HepG2 (cell line): ENCODE data around the gene ATG9A. TPM values are rescaled to one million over a fixed set of nuclear protein-coding genes. Genes with fewer than 3 reads are reported as not detected.

Experiments used
- BCL6 ChIP-seq: IDR thresholded peaks from 2 replicates; pipeline ENCODE4 v1.6.1; 2016; ENCODE audit warnings: missing genetic modification reagents, missing compliant biosample characterization
- BRF2 ChIP-seq: sonication (generic); formaldehyde crosslinking; IDR thresholded peaks from 2 replicates; pipeline ENCODE4 v1.8.1; 2022; ENCODE audit warnings: mild to moderate bottlenecking, missing genetic modification reagents
- FOXA1 ChIP-seq, 2 experiments: fragments of 450-650 bp in 1 of 2; sonication (generic) in 1 of 2; formaldehyde crosslinking in 1 of 2; IDR thresholded peaks; 2 replicates each; pipeline versions ENCODE4 v1.4.0 to v1.6.1; 2016 to 2020; ENCODE audit warnings: missing genetic modification reagents in 1 of 2
- HMG20A ChIP-seq: IDR thresholded peaks from 2 replicates; pipeline ENCODE4 v1.6.1; 2016; ENCODE audit warnings: borderline replicate concordance
- TEAD3 ChIP-seq: optimal IDR thresholded peaks from 2 replicates; pipeline ENCODE3; 2016; ENCODE audit warnings: borderline replicate concordance
- ZNF784 ChIP-seq: sonication (generic); formaldehyde crosslinking; IDR thresholded peaks from 2 replicates; pipeline ENCODE4 v1.5.1; 2020; ENCODE audit warnings: missing genetic modification reagents, mild to moderate bottlenecking, borderline replicate concordance
- polyA plus RNA-seq, 8 experiments: library from polyadenylated mRNA; depleted of rRNA in 3 of 8; stranded (reverse) in 7 of 8; unstranded in 1 of 8; fragments of >200 nt; fragmentation: Illumina TruSeq in 4 of 8; extraction: Trizol in 4 of 8; gene quantifications; 2 replicates each; pipeline versions ENCODE4 v1.2.1 to v1.2.3, GENCODE V29; 2011 to 2016; ENCODE audit warnings: low read depth in 4 of 8, missing spikeins in 1 of 8, mixed read lengths in 1 of 8; ENCODE audit not compliant: insufficient read depth in 1 of 8
- total RNA-seq, 5 experiments: library from RNA; depleted of rRNA; stranded (reverse); fragments of >200 nt; fragmentation: Illumina TruSeq; extraction: Trizol; gene quantifications; 2 replicates each; pipeline ENCODE4 v1.2.3, GENCODE V29; 2016; ENCODE audit warnings: low read depth in 1 of 5
- TF ChIP-seq, protein P1 (sequence below): IDR thresholded peaks from 2 replicates; pipeline ENCODE4 v1.6.1; 2016; ENCODE audit warnings: low read depth, missing genetic modification reagents, missing compliant biosample characterization
- TF ChIP-seq, protein P2 (sequence below): sonication (generic); formaldehyde crosslinking; IDR thresholded peaks from 2 replicates; pipeline ENCODE4 v1.8.0; 2022; ENCODE audit warnings: missing genetic modification reagents, low read depth, mild to moderate bottlenecking, borderline replicate concordance

Gene ATG9A
- total and polyA plus RNA-seq, 2 of the 13 experiments (the other 11 are each of a cell fraction or from before 2014, with no cell fraction given) = 35.0 to 131 TPM

GRCh38 chr2:219181531-219181930 lies 47.9 kb downstream of the ATG9A start (continued):
- TF ChIP-seq ZNF784 (CRISPR knock-in tag) = no peak
- no peak for TF ChIP-seq HMG20A (CRISPR knock-in tag)
- TF ChIP-seq, protein P1, sequence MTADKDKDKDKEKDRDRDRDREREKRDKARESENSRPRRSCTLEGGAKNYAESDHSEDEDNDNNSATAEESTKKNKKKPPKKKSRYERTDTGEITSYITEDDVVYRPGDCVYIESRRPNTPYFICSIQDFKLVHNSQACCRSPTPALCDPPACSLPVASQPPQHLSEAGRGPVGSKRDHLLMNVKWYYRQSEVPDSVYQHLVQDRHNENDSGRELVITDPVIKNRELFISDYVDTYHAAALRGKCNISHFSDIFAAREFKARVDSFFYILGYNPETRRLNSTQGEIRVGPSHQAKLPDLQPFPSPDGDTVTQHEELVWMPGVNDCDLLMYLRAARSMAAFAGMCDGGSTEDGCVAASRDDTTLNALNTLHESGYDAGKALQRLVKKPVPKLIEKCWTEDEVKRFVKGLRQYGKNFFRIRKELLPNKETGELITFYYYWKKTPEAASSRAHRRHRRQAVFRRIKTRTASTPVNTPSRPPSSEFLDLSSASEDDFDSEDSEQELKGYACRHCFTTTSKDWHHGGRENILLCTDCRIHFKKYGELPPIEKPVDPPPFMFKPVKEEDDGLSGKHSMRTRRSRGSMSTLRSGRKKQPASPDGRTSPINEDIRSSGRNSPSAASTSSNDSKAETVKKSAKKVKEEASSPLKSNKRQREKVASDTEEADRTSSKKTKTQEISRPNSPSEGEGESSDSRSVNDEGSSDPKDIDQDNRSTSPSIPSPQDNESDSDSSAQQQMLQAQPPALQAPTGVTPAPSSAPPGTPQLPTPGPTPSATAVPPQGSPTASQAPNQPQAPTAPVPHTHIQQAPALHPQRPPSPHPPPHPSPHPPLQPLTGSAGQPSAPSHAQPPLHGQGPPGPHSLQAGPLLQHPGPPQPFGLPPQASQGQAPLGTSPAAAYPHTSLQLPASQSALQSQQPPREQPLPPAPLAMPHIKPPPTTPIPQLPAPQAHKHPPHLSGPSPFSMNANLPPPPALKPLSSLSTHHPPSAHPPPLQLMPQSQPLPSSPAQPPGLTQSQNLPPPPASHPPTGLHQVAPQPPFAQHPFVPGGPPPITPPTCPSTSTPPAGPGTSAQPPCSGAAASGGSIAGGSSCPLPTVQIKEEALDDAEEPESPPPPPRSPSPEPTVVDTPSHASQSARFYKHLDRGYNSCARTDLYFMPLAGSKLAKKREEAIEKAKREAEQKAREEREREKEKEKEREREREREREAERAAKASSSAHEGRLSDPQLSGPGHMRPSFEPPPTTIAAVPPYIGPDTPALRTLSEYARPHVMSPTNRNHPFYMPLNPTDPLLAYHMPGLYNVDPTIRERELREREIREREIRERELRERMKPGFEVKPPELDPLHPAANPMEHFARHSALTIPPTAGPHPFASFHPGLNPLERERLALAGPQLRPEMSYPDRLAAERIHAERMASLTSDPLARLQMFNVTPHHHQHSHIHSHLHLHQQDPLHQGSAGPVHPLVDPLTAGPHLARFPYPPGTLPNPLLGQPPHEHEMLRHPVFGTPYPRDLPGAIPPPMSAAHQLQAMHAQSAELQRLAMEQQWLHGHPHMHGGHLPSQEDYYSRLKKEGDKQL (CRISPR knock-in tag) = no peak
- TF ChIP-seq, protein P2, sequence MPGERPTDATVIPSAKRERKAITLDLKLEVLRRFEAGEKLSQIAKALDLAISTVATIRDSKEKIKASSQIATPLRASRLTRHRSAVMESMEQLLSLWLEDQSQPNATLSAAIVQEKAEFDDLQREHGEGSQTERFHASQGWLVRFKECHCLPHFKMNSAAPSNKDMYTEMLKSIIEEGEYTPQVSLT (CRISPR knock-in tag) = no peak
- TF ChIP-seq BCL6 (CRISPR knock-in tag) = no peak
- TF ChIP-seq FOXA1 (IDR thresholded peaks at IDR 0.05) = no peak
- no peak for TF ChIP-seq FOXA1 (CRISPR knock-in tag; IDR thresholded peaks at IDR 0.05)
- TF ChIP-seq TEAD3 (CRISPR knock-in tag) = no peak
- no peak for TF ChIP-seq BRF2
